PC-3 (cell line): ENCODE results near the gene SPG7. TPM values are rescaled to one million over a fixed set of nuclear protein-coding genes. Genes with fewer than 3 reads are reported as not detected.

Source experiments
- ATAC-seq: fragments of 200-7000 bp; cut with Tn5 transposase; 2 replicates; pipeline ENCODE4 v1.9.1; 2020; ENCODE audit warnings: mild to moderate bottlenecking, moderate library complexity
- BruUV-seq: library from RNA; stranded (reverse); fragments of 400-500 nt; replicated peaks from 2 replicates; lab custom pipeline; 2021; lab: Mats Ljungman, UMichigan
- CTCF ChIA-PET: fragments of 300-600 bp; sonication (Branson Sonifier 250); formaldehyde crosslinking; loops from one replicate; lab custom pipeline; 2022; ENCODE audit warnings: antibody characterized with exemption; lab: Charles Lee
- POLR2A ChIA-PET: fragments of 300-600 bp; sonication (Branson Sonifier 250); formaldehyde crosslinking; loops from one replicate; lab custom pipeline; 2022; ENCODE audit warnings: antibody characterized with exemption; ENCODE audit not compliant: unreplicated experiment; lab: Charles Lee
- DNase-seq: peaks from one replicate; pipeline ENCODE4 v3.0.0-alpha.2; 2015
- H2AFZ ChIP-seq: fragments of 300-600 bp; sonication (generic); 2 replicates; pipeline ENCODE4 v1.6.0; 2016; ENCODE audit warnings: antibody characterized with exemption, low read length
- H3F3A ChIP-seq: fragments of 300-600 bp; sonication (generic); one replicate; pipeline ENCODE4 v1.6.0; 2017; ENCODE audit warnings: antibody characterized with exemption, low read length, control low read depth, mild to moderate bottlenecking; ENCODE audit not compliant: unreplicated experiment
- H3K27ac ChIP-seq: fragments of 300-600 bp; sonication (generic); 2 replicates; pipeline ENCODE4 v1.5.1; 2016; ENCODE audit warnings: mild to moderate bottlenecking, low read length
- H3K27me3 ChIP-seq: fragments of 300-600 bp; sonication (generic); 2 replicates; pipeline ENCODE4 v1.6.1; 2016; ENCODE audit warnings: low read length, mixed read lengths
- H3K36me3 ChIP-seq: fragments of 300-600 bp; sonication (generic); 2 replicates; pipeline ENCODE4 v1.6.1; 2016; ENCODE audit warnings: low read depth, mixed run types, low read length, mixed read lengths
- H3K4me1 ChIP-seq: fragments of 300-600 bp; sonication (generic); 2 replicates; pipeline ENCODE4 v1.5.1; 2016; ENCODE audit warnings: low read length; ENCODE audit not compliant: insufficient read depth
- H3K4me2 ChIP-seq: fragments of 300-600 bp; sonication (generic); 2 replicates; pipeline ENCODE4 v1.6.0; 2016; ENCODE audit warnings: low read length
- H3K4me3 ChIP-seq: fragments of 300-600 bp; sonication (generic); 2 replicates; pipeline ENCODE4 v1.5.1; 2016; ENCODE audit warnings: mild to moderate bottlenecking, low read length, mixed read lengths
- H3K79me2 ChIP-seq: fragments of 300-600 bp; sonication (generic); 2 replicates; pipeline ENCODE4 v1.6.1; 2017; ENCODE audit warnings: low read length, mixed read lengths
- H3K9ac ChIP-seq: fragments of 300-600 bp; sonication (generic); 2 replicates; pipeline ENCODE4 v1.6.0; 2016; ENCODE audit warnings: mild to moderate bottlenecking, low read length
- H3K9me2 ChIP-seq: fragments of 300-600 bp; sonication (generic); replicated peaks from 2 replicates; pipeline ENCODE4 v1.6.1; 2016; ENCODE audit warnings: mixed run types, low read length, mixed read lengths
- H3K9me3 ChIP-seq: fragments of 300-600 bp; sonication (generic); 2 replicates; pipeline ENCODE4 v1.6.1; 2016; ENCODE audit warnings: low read length, mixed read lengths
- H4K20me1 ChIP-seq: fragments of 300-600 bp; sonication (generic); 2 replicates; pipeline ENCODE4 v1.6.1; 2016; ENCODE audit warnings: low read length, mixed read lengths
- CTCF ChIP-seq: fragments of 300-600 bp; sonication (generic); conservative IDR thresholded peaks from 2 replicates; pipeline ENCODE4 v1.5.1; 2017; ENCODE audit warnings: antibody characterized with exemption, low read depth, mild to moderate bottlenecking, low read length
- EZH2 ChIP-seq: fragments of 300-600 bp; sonication (generic); IDR thresholded peaks from one replicate; pipeline ENCODE4 v1.6.1; 2017; ENCODE audit warnings: antibody characterized with exemption, mild to moderate bottlenecking, low read length; ENCODE audit not compliant: unreplicated experiment
- EZH2phosphoT487 ChIP-seq: fragments of 300-600 bp; sonication (generic); IDR thresholded peaks from 2 replicates; pipeline ENCODE4 v1.6.1; 2018; ENCODE audit warnings: mild to moderate bottlenecking, antibody characterized with exemption, low read length, borderline replicate concordance
- intact Hi-C: fragments of 100-400 bp; cut with micrococcal nuclease; formaldehyde crosslinking; loops from 2 replicates; pipeline ENCODE4 v1.9.0; 2023
- total RNA-seq: library from RNA; depleted of rRNA; stranded (reverse); fragments of >200 nt; gene quantifications from 2 replicates; pipeline ENCODE4 v1.2.3, GENCODE V29; 2014

The SPG7 gene
- total RNA-seq, 1 experiment from 2014 or later = 106 TPM

DNA sequence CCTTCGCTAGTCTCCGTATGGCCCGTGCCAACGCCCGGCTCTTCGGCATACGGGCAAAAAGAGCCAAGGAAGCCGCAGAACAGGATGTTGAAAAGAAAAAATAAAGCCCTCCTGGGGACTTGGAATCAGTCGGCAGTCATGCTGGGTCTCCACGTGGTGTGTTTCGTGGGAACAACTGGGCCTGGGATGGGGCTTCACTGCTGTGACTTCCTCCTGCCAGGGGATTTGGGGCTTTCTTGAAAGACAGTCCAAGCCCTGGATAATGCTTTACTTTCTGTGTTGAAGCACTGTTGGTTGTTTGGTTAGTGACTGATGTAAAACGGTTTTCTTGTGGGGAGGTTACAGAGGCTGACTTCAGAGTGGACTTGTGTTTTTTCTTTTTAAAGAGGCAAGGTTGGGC lies 54.7 kb downstream of the SPG7 start:
- peaks cover 49% of the 10 kb centered on the region for H3K4me1 ChIP-seq
- peak overlapping the region; percentile 99 for H3K4me2 ChIP-seq
- H3K27ac ChIP-seq = peak overlapping the region; percentile 23; the same call in 1 of the 2 replicates
- peaks cover 38% of the 10 kb centered on the region for H3K36me3 ChIP-seq
- H3K4me3 ChIP-seq = peak overlapping the region; percentile 99
- ChIA-PET POLR2A (no interaction called here), CTCF (no interaction called here)
- ATAC-seq = no peak
- no peak overlapping the region for H2AFZ ChIP-seq
- no peaks in the 10 kb centered on the region for H3K9me3 ChIP-seq
- H3K9me2 ChIP-seq = no peaks in the 10 kb centered on the region
- H3K9ac ChIP-seq = peak overlapping the region; percentile 99; the same call in 1 of the 2 replicates
- H4K20me1 ChIP-seq = peaks cover 41% of the 10 kb centered on the region
- peaks cover 19% of the 10 kb centered on the region for H3F3A ChIP-seq
- H3K27me3 ChIP-seq = no peaks in the 10 kb centered on the region
- peaks cover 41% of the 10 kb centered on the region for H3K79me2 ChIP-seq
- no peak for DNase-seq
- no peak for TF ChIP-seq CTCF
- TF ChIP-seq EZH2phosphoT487 = no peak
- no peak for TF ChIP-seq EZH2
- intact Hi-C loops = no loop called here
- no TSS peak for BruUV-seq

DNA sequence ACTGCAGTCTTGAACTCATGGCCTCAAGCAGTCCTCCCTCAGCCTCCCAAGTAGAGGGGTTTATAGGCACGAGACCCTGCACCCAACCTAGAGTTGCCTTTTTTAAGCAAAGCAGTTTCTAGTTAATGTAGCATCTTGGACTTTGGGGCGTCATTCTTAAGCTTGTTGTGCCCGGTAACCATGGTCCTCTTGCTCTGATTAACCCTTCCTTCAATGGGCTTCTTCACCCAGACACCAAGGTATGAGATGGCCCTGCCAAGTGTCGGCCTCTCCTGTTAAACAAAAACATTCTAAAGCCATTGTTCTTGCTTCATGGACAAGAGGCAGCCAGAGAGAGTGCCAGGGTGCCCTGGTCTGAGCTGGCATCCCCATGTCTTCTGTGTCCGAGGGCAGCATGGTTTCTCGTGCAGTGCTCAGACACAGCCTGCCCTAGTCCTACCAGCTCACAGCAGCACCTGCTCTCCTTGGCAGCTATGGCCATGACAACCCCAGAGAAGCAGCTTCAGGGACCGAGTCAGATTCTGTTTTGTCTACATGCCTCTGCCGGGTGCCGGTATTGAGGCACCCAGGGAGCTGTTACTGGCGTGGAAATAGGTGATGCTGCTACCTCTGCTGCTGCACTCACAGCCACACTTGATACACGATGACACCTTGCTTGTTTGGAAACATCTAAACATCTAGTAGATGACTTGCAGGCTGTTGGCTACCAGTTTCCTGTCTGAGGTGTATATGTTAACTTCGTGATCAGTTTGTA lies 55.6 kb downstream of the SPG7 start:
- peak overlapping the region; percentile 99; the same call in 1 of the 2 replicates for H3K4me3 ChIP-seq
- no peaks in the 10 kb centered on the region for H3K9me3 ChIP-seq
- ChIA-PET CTCF (no interaction called here), POLR2A (no interaction called here)
- ATAC-seq (no peak), DNase-seq (no peak)
- no peaks in the 10 kb centered on the region for H3K9me2 ChIP-seq
- H3K4me2 ChIP-seq = peak overlapping the region; percentile 99
- peaks cover 41% of the 10 kb centered on the region for H3K79me2 ChIP-seq
- no TSS peak for BruUV-seq
- intact Hi-C loops = no loop called here
- peaks cover 41% of the 10 kb centered on the region for H4K20me1 ChIP-seq
- TF ChIP-seq EZH2 = no peak
- TF ChIP-seq CTCF = no peak
- H2AFZ ChIP-seq = no peak overlapping the region
- H3K9ac ChIP-seq = no peak overlapping the region
- peaks cover 38% of the 10 kb centered on the region for H3K36me3 ChIP-seq
- H3K4me1 ChIP-seq = peaks cover 45% of the 10 kb centered on the region
- H3K27me3 ChIP-seq = no peaks in the 10 kb centered on the region
- H3K27ac ChIP-seq = no peak overlapping the region
- H3F3A ChIP-seq = peaks cover 19% of the 10 kb centered on the region
